ENCODE data around the gene HSPA9. TPM values are rescaled to one million over a fixed set of nuclear protein-coding genes. Genes with fewer than 3 reads are reported as not detected.

HSPA9 gene
- total RNA-seq, 1 experiment from 2014 or later: 414 TPM

DNA sequence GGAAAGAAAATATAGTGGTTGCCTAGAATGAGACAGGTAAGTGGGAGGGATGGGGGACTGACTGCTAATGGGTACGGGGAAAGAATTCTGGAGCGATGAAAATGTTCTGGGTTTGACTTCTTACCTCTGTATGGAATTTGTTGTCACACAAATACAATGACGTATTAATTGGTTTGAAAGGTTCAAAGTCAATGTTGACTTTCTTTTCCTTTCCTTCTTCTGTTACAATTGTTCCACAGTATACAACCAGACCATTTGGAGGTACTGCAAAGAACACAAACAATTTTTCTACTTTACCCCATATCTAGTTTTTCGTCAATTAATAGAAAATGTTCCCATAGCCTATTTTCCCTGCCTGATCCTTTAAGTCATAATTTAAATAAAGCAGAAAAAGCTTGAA, 57.8 kb downstream of the HSPA9 start (continued):
- TF ChIP-seq, protein P1, sequence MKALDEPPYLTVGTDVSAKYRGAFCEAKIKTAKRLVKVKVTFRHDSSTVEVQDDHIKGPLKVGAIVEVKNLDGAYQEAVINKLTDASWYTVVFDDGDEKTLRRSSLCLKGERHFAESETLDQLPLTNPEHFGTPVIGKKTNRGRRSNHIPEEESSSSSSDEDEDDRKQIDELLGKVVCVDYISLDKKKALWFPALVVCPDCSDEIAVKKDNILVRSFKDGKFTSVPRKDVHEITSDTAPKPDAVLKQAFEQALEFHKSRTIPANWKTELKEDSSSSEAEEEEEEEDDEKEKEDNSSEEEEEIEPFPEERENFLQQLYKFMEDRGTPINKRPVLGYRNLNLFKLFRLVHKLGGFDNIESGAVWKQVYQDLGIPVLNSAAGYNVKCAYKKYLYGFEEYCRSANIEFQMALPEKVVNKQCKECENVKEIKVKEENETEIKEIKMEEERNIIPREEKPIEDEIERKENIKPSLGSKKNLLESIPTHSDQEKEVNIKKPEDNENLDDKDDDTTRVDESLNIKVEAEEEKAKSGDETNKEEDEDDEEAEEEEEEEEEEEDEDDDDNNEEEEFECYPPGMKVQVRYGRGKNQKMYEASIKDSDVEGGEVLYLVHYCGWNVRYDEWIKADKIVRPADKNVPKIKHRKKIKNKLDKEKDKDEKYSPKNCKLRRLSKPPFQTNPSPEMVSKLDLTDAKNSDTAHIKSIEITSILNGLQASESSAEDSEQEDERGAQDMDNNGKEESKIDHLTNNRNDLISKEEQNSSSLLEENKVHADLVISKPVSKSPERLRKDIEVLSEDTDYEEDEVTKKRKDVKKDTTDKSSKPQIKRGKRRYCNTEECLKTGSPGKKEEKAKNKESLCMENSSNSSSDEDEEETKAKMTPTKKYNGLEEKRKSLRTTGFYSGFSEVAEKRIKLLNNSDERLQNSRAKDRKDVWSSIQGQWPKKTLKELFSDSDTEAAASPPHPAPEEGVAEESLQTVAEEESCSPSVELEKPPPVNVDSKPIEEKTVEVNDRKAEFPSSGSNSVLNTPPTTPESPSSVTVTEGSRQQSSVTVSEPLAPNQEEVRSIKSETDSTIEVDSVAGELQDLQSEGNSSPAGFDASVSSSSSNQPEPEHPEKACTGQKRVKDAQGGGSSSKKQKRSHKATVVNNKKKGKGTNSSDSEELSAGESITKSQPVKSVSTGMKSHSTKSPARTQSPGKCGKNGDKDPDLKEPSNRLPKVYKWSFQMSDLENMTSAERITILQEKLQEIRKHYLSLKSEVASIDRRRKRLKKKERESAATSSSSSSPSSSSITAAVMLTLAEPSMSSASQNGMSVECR (CRISPR knock-in tag; IDR thresholded peaks at IDR 0.05; ENCODE audit: borderline replicate concordance): no peak
- no peak for TF ChIP-seq TEAD4 (CRISPR knock-in tag; IDR thresholded peaks at IDR 0.05)
- no peak for TF ChIP-seq OVOL2 (CRISPR knock-in tag; IDR thresholded peaks at IDR 0.05; ENCODE audit: borderline replicate concordance)
- no peak for TF ChIP-seq ZBTB21 (CRISPR knock-in tag; IDR thresholded peaks at IDR 0.05; ENCODE audit: borderline replicate concordance)

DNA sequence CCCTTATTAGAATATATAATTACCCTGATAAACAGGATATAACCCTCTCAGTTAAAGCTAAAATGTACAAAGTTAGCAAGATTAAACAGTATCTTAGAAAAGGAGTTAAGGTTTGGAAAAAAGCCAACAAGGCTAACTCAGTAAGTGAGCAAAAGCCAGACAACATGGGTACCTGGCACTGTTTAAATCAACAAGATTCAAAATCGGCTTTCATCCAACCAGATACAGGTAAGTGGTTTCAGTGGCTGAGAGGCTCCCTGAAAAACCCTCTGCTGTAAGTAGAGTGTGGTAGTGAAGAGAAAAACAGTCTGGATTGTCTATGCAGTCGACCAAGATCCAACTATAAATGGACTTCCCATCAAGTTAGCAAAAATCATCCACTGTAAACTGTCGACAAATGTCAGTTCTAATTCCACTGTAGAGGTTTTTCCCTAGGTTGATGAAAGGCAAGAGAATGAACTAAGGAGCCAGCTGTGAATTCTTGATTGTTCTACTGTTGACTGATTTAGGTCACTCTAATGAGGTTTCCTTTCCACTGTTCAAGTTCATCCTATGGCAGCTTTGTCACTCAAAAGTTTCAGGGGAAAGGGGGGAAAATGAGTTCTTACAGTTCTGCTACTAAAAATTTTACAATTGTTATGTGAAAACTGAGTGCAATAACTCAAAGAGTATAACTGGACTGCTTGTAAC, 59.5 kb downstream of the HSPA9 start:
- Mint-ChIP-seq H3K27me3 (ENCODE audit: low read depth) (no peaks in the 10 kb centered on the region), H3K9me3 (no peaks in the 10 kb centered on the region), H3K4me3 (no peak overlapping the region), H3K4me1 (no peaks in the 10 kb centered on the region), H3K36me3 (peaks cover 75% of the 10 kb centered on the region), H3K27ac (no peak overlapping the region)
- ChIA-PET CTCF (no interaction called here), POLR2A (no interaction called here)
- ATAC-seq (no peak), DNase-seq (ENCODE audit: low spot score) (no peak)
- no peak for TF ChIP-seq ZNF232 (CRISPR knock-in tag; IDR thresholded peaks at IDR 0.05)
- no peak for TF ChIP-seq ZNF219 (CRISPR knock-in tag; IDR thresholded peaks at IDR 0.05; ENCODE audit: borderline replicate concordance)
- no peak for TF ChIP-seq NFYB (CRISPR knock-in tag; conservative IDR thresholded peaks at IDR 0.05; ENCODE audit: low read depth)
- TF ChIP-seq MYBL2 (CRISPR knock-in tag; IDR thresholded peaks at IDR 0.05): no peak
- no peak for TF ChIP-seq ETV6 (CRISPR knock-in tag; IDR thresholded peaks at IDR 0.05)
- TF ChIP-seq, protein P2, sequence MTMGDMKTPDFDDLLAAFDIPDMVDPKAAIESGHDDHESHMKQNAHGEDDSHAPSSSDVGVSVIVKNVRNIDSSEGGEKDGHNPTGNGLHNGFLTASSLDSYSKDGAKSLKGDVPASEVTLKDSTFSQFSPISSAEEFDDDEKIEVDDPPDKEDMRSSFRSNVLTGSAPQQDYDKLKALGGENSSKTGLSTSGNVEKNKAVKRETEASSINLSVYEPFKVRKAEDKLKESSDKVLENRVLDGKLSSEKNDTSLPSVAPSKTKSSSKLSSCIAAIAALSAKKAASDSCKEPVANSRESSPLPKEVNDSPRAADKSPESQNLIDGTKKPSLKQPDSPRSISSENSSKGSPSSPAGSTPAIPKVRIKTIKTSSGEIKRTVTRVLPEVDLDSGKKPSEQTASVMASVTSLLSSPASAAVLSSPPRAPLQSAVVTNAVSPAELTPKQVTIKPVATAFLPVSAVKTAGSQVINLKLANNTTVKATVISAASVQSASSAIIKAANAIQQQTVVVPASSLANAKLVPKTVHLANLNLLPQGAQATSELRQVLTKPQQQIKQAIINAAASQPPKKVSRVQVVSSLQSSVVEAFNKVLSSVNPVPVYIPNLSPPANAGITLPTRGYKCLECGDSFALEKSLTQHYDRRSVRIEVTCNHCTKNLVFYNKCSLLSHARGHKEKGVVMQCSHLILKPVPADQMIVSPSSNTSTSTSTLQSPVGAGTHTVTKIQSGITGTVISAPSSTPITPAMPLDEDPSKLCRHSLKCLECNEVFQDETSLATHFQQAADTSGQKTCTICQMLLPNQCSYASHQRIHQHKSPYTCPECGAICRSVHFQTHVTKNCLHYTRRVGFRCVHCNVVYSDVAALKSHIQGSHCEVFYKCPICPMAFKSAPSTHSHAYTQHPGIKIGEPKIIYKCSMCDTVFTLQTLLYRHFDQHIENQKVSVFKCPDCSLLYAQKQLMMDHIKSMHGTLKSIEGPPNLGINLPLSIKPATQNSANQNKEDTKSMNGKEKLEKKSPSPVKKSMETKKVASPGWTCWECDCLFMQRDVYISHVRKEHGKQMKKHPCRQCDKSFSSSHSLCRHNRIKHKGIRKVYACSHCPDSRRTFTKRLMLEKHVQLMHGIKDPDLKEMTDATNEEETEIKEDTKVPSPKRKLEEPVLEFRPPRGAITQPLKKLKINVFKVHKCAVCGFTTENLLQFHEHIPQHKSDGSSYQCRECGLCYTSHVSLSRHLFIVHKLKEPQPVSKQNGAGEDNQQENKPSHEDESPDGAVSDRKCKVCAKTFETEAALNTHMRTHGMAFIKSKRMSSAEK (CRISPR knock-in tag; IDR thresholded peaks at IDR 0.05; ENCODE audit: borderline replicate concordance): no peak
- TF ChIP-seq, protein P3, sequence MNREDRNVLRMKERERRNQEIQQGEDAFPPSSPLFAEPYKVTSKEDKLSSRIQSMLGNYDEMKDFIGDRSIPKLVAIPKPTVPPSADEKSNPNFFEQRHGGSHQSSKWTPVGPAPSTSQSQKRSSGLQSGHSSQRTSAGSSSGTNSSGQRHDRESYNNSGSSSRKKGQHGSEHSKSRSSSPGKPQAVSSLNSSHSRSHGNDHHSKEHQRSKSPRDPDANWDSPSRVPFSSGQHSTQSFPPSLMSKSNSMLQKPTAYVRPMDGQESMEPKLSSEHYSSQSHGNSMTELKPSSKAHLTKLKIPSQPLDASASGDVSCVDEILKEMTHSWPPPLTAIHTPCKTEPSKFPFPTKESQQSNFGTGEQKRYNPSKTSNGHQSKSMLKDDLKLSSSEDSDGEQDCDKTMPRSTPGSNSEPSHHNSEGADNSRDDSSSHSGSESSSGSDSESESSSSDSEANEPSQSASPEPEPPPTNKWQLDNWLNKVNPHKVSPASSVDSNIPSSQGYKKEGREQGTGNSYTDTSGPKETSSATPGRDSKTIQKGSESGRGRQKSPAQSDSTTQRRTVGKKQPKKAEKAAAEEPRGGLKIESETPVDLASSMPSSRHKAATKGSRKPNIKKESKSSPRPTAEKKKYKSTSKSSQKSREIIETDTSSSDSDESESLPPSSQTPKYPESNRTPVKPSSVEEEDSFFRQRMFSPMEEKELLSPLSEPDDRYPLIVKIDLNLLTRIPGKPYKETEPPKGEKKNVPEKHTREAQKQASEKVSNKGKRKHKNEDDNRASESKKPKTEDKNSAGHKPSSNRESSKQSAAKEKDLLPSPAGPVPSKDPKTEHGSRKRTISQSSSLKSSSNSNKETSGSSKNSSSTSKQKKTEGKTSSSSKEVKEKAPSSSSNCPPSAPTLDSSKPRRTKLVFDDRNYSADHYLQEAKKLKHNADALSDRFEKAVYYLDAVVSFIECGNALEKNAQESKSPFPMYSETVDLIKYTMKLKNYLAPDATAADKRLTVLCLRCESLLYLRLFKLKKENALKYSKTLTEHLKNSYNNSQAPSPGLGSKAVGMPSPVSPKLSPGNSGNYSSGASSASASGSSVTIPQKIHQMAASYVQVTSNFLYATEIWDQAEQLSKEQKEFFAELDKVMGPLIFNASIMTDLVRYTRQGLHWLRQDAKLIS (CRISPR knock-in tag; IDR thresholded peaks at IDR 0.05; ENCODE audit: borderline replicate concordance): no peak
- TF ChIP-seq TEAD1 (CRISPR knock-in tag; IDR thresholded peaks at IDR 0.05): no peak
- no peak for TF ChIP-seq ZNF263 (CRISPR knock-in tag; IDR thresholded peaks at IDR 0.05; ENCODE audit: low read depth)
- no peak for TF ChIP-seq SP1 (CRISPR knock-in tag; conservative IDR thresholded peaks at IDR 0.05)
- TF ChIP-seq TP53 (CRISPR knock-in tag; IDR thresholded peaks at IDR 0.05): no peak
- TF ChIP-seq, protein P4, sequence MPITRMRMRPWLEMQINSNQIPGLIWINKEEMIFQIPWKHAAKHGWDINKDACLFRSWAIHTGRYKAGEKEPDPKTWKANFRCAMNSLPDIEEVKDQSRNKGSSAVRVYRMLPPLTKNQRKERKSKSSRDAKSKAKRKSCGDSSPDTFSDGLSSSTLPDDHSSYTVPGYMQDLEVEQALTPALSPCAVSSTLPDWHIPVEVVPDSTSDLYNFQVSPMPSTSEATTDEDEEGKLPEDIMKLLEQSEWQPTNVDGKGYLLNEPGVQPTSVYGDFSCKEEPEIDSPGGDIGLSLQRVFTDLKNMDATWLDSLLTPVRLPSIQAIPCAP (CRISPR knock-in tag; IDR thresholded peaks at IDR 0.05): no peak
- TF ChIP-seq SMAD3 (CRISPR knock-in tag; IDR thresholded peaks at IDR 0.05; ENCODE audit: borderline replicate concordance): no peak

Data from WTC11 (cell line).